Ureter (tissue), 1 donor: ENCODE data around the gene PLCL2. TPM values are rescaled to one million over a fixed set of nuclear protein-coding genes. Genes with fewer than 3 reads are reported as not detected.
"Not testable (repeated sequence)": the region's sequence is repeated elsewhere in the genome, so short reads cannot be mapped to it uniquely, and the experiment has no call there.

Experiments used
- DNase-seq: peaks from one replicate; pipeline ENCODE4 v3.0.0-alpha.2; 2020; ENCODE audit warnings: low spot score
- total RNA-seq: library from RNA; stranded (reverse); gene quantifications from one replicate; pipeline ENCODE4 v1.2.4, GENCODE V29; 2023
- donor health status: DM: yes; HTN: yes; CAD: no.

Gene PLCL2
- total RNA-seq, 1 donor from 2014 or later, result 9.5 TPM

- no peak for DNase-seq
These were observed 77.0 kb downstream of the PLCL2 start for GRCh38 chr3:16961621-16962205.

DNA sequence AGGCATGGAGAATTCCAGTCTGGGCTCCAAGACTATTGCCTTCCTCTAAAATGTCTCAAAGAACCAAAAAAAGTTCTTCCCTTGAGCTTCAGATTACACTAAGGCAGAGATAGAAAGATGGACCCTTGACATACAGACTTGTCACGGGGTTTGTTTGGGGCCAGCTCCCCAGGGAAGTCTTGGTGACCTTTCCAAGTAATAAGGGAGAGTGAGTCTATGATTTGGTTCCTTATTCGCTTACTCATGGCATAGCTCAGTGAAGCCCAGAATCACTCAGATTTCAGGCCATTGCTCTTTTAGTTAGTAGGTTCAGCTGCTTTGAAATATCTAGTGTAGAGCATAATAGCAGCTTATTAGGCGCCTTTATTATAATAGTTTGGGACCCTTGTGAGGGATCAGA lies 90.3 kb downstream of the PLCL2 start:
- no peak for DNase-seq

DNA sequence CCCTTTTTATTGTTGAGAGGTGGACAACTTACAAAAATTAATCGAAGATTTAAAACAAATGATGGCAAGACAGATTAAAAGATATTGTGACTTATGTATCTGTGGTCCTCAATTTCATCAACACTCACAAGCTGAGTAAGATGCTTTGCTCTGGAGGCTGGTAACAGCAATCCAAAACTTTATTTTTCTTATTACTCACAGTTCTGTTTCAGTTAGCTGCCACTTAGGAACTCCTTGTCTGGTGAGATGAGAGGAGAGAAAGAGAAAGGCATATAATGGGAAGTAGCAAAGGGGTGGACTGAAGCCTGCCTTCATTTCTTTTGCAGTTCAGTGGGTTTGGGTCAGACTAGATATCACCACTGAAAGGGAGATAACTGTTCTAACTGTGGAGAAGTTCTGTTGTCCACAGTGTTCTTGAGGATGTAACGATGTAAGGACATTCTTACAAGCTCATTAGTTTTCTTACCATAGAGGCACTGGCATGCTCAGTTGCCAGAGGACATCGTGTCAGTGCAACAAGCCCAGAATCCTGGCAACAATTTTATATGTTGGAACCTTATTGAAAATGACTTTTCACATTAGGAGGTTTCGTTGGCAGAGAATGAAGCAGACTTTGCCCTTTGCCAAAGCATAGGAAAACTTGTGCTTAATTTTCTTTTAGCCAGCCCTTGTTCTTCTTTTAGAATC lies 93.6 kb downstream of the PLCL2 start:
- no peak for DNase-seq

GRCh38 chr3:16978921-16979271 lies 94.1 kb downstream of the PLCL2 start:
- DNase-seq, result no peak

DNA sequence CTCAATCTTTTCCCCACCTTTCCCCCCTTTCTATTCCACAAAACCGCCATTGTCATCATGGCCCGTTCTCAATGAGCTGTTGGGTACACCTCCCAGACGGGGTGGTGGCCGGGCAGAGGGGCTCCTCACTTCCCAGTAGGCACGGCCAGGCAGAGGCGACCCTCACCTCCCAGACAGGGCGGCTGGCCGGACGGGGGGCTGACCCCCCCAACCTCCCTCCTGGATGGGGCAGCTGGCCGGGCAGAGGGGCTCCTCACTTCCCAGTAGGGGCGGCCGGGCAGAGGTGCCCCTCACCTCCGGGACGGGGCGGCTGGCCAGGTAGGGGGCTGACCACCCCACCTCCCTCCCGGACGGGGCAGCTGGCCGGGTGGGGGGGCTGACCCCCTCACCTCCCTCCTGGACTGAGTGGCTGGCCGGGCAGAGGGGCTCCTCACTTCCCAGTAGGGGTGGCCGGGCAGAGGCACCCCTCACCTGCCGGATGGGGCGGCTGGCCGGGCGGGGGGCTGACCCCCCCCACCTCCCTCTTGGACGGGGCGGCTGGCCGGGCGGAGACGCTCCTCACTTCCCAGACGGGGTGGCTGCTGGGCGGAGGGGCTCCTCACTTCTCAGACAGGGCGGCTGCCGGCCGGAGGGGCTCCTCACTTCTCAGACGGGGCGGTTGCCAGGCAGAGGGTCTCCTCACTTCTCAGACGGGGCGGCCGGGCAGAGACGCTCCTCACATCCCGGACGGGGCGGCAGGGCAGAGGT lies 95.2 kb downstream of the PLCL2 start:
- DNase-seq, result not testable (repeated sequence)

- not testable (repeated sequence) for DNase-seq
These were observed 95.8 kb downstream of the PLCL2 start for GRCh38 chr3:16980526-16980925.

DNA sequence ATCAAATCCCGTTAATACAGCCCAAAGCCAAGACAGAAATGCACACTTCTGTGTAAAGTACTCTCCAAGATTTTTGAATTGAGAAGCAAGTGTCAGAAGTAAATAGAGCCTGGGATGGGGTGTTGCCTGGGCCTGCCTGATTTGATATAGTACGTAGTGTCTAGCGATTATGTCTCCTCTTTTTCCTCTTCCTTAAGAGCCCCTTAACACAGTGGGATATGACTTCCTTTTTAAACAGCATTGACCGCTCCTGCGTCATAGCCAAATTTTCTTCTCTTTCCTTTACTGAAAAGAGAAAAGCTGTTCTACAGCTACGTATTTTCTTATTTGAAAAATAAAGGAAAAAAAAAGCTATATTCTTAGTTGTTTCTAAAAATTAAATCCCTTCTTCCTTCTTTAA lies 97.7 kb downstream of the PLCL2 start:
- no peak for DNase-seq

DNA sequence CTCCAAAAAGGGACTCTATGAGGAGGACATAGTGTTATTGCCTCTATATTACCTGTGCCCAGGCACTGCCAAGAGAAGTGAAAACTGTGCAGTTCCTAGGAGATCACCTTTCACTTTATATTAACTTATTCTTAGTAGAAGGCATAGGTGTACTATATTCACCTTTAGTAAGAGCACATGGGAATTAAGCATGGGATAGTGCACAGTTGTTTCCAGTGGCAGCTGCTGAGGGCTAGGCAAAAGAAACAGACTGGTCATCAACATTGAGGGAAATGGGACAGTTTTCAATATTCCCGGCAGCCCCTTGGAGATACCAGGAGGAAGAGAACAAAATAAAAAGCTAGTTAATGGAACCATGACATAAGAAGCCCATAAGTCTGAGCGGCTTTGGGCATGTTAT lies 100.9 kb downstream of the PLCL2 start:
- DNase-seq, result no peak

DNA sequence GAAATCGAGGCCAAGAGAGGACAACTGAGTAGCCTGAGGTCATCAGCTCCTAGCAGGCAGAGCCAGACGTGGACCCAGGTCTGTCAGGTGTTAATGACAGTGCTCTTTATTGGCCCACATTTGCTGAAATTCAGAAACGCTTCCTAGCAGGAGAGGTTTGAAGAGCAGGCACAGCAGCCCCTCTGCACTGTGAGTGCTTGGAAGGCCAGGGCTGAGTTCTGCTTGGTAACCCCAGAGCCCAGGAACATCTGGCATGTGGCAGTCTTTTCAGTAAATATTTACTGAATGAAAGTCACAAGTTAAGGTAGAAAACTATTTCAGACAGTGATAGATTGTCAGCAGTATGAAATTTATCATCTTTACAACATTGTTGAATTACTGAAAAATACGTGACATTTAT lies 102.4 kb downstream of the PLCL2 start:
- no peak for DNase-seq

DNA sequence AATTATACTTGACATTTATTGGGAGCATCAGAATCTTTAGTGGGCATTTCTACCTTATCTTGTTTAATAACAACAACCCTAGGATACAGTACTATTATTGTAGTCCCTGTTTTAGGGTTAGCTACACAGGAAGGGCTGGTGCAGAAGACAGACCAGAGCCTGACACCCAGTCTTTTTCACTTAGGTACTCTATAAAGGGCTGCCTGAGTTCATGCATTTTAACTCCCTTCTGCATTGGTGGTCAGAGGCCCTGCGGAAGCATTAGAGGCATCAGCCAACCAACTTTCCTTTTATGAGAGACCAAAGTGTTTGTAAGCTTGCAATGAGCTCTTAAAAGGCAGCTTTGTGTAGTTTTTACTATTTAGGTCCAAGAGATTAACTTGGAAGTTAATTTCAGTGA lies 105.4 kb downstream of the PLCL2 start:
- DNase-seq, result no peak

- DNase-seq, result no peak
These were observed 107.4 kb downstream of the PLCL2 start for GRCh38 chr3:16992198-16992597.

DNA sequence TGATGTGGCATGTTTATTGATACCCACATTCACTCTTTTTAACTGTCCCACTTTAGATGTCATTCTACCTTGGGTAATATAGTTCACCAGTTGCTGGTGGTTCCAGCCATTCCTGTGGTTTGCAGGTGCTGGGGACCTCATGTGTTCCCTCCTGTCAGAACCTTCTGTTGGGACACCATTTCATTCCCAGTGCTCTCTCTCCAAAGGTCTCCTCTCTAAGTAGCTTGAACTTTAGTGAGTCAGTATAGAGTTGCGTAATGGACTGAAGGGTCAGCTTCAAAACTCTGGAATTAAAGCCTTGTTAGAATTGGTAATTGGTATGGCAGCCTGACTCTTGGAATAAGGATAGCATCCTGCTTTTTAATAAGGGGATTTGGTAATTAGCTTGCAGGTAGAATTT lies 108.5 kb downstream of the PLCL2 start:
- no peak for DNase-seq

DNA sequence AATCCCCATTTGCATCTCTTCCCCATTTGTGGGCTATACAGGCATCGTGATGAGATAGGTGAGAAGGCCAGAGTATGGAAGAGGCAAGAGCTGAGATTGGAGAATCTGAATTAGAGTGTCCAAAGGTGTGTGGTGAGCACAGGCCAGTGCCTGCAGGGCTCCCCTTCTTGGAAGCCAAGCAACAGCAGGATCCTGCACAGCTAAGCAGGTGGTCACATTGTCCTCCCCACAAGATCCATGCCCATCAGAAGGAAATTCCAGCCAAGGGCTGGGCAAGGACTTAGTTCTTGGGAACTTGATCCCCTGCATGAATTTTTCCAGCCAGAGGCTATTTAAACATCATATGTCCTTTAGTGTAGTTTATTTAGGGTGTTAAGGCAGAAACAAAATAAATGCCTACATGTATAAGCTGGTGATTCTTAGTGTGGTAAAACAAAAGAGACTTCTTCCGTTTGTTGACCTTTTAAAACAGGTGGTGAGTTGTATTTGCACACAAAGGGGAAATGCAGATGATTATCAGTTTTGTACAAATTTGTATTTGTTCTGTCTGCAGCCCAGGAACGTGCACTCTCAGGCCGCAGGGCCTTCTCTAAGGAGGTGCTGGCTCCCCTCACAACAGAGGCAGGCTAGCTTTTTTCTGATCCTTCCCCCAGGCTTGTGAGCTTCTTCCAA lies 110.2 kb downstream of the PLCL2 start:
- DNase-seq, result no peak

GRCh38 chr3:16995601-16996000 lies 110.8 kb downstream of the PLCL2 start:
- no peak for DNase-seq

GRCh38 chr3:16998236-16998923 lies 113.6 kb downstream of the PLCL2 start:
- no peak for DNase-seq

DNA sequence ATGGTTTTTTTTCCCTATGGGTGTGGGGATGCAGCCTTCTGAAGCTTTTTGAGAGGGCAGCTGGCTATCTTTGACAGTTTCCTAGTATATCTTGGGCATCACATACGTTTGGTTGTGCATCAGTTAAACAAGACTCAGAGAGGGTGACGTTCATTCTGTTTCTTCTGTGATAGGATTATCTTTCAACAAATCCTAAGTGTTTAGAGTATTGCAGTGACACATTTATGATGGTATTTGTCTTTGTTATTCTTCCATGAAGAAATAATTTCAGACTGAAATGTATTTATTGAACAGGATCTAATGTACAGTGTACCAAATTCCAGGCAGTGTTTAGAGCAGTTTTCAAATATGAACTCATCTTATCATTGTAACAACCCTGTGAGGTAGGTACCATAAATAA lies 114.4 kb downstream of the PLCL2 start:
- no peak for DNase-seq

GRCh38 chr3:16999871-17000270 lies 115.1 kb downstream of the PLCL2 start:
- DNase-seq, result no peak

GRCh38 chr3:17003457-17003856 lies 118.7 kb downstream of the PLCL2 start:
- no peak for DNase-seq

- no peak for DNase-seq
These were observed 121.5 kb downstream of the PLCL2 start for GRCh38 chr3:17006132-17006852.

- no peak for DNase-seq
These were observed 122.5 kb downstream of the PLCL2 start for GRCh38 chr3:17007284-17007683.

DNA sequence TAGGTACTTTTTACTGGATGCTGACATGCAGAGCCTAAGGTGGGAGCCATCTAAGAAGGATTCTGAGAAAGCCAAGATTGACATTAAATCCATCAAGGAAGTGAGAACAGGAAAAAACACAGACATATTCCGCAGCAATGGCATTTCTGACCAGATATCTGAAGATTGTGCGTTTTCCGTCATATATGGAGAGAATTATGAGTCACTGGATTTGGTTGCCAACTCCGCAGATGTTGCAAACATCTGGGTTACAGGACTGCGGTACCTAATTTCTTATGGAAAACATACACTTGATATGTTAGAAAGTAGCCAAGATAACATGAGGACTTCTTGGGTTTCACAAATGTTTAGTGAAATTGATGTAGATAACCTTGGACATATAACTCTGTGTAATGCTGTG lies 125.1 kb downstream of the PLCL2 start:
- no peak for DNase-seq
